A549 (cell line): ENCODE measurements around the gene IFI6. TPM values are rescaled to one million over a fixed set of nuclear protein-coding genes. Genes with fewer than 3 reads are reported as not detected.
"Not testable (repeated sequence)": the region's sequence is repeated elsewhere in the genome, so short reads cannot be mapped to it uniquely, and the experiment has no call there.

Source experiments
- ATAC-seq, 2 experiments: fragments of 200-7000 bp in 1 of 2; fragments of >200 bp in 1 of 2; cut with Nextera tagmentation in 1 of 2; cut with Tn5 transposase in 1 of 2; 3 replicates each; pipeline versions ENCODE4 v1.8.0 to v1.9.1; 2018 to 2020; ENCODE audit warnings: mild to moderate bottlenecking in 1 of 2, moderate library complexity in 1 of 2
- CTCF ChIA-PET: fragments of 300-600 bp; sonication (Branson Sonifier 250); formaldehyde crosslinking; extraction: SDS; loops from one replicate; lab custom pipeline; 2021; ENCODE audit warnings: antibody characterized with exemption, inconsistent platforms; lab: Yijun Ruan, JAX
- POLR2A ChIA-PET: fragments of 350-600 bp; formaldehyde crosslinking; extraction: SDS; loops from one replicate; lab custom pipeline; 2021; ENCODE audit warnings: antibody characterized with exemption, inconsistent platforms; lab: Yijun Ruan, JAX
- DNase-seq, 2 experiments: peaks; one replicate each; pipeline versions ENCODE4 v3.0.0 to v3.0.0-alpha.2; 2011 to 2016; ENCODE audit warnings: low read depth in 1 of 2, low spot score in 1 of 2
- FAIRE-seq: peaks from 2 replicates; lab custom pipeline; 2011; peaks lifted over from hg19 to GRCh38; lab: Jason Lieb, UNC
- H3K27ac ChIP-seq, 2 experiments: fragments of >200 bp; sonication (Bioruptor Twin); formaldehyde crosslinking; 3 replicates each; pipeline ENCODE4 v1.5.1; 2016 to 2017
- H3K4me1 ChIP-seq: fragments of >200 bp; sonication (Bioruptor Twin); formaldehyde crosslinking; 3 replicates; pipeline ENCODE4 v1.6.1; 2016
- H3K4me2 ChIP-seq: fragments of >200 bp; sonication (Bioruptor Twin); formaldehyde crosslinking; 3 replicates; pipeline ENCODE4 v1.6.1; 2016
- H3K4me3 ChIP-seq: fragments of >200 bp; sonication (Bioruptor Twin); formaldehyde crosslinking; 3 replicates; pipeline ENCODE4 v1.5.1; 2016
- H3K9me3 ChIP-seq: fragments of >200 bp; sonication (Bioruptor Twin); formaldehyde crosslinking; 3 replicates; pipeline ENCODE4 v1.6.1; 2016
- ATOH8 ChIP-seq: fragments of 250-450 bp; sonication (Bioruptor Pico); IDR thresholded peaks from 2 replicates; pipeline ENCODE4 v1.5.0; 2020; ENCODE audit warnings: low read depth, mild to moderate bottlenecking, moderate library complexity
- CHD4 ChIP-seq: fragments of 200-600 bp; sonication (generic); IDR thresholded peaks from 2 replicates; pipeline ENCODE4 v1.6.1; 2016; ENCODE audit warnings: antibody characterized with exemption, mild to moderate bottlenecking, borderline replicate concordance
- CTCF ChIP-seq: fragments of >200 bp; sonication (Bioruptor Twin); formaldehyde crosslinking; IDR thresholded peaks from 3 replicates; pipeline ENCODE4 v1.5.1; 2016
- EHF ChIP-seq: fragments of 250-450 bp; sonication (Bioruptor Pico); IDR thresholded peaks from 2 replicates; pipeline ENCODE4 v1.5.0; 2020; ENCODE audit warnings: mild to moderate bottlenecking
- EHMT2 ChIP-seq: fragments of 200-600 bp; sonication (generic); IDR thresholded peaks from 2 replicates; pipeline ENCODE4 v1.6.1; 2016; ENCODE audit warnings: antibody characterized with exemption, low read depth, mild to moderate bottlenecking, moderate library complexity
- EP300 ChIP-seq, 2 experiments: fragments of >200 bp; sonication (Bioruptor Twin); formaldehyde crosslinking; IDR thresholded peaks; 2 replicates in 1 of 2; 3 replicates in 1 of 2; pipeline ENCODE4 v1.6.1; 2016 to 2017
- ESRRA ChIP-seq: fragments of 150-350 bp; IDR thresholded peaks from 2 replicates; pipeline ENCODE4 v1.6.1; 2014; ENCODE audit warnings: mild to moderate bottlenecking, low read length, borderline replicate concordance
- JUNB ChIP-seq: fragments of >200 bp; sonication (Bioruptor Twin); formaldehyde crosslinking; IDR thresholded peaks from 2 replicates; pipeline ENCODE4 v1.6.1; 2016
- MAFK ChIP-seq: fragments of 450-650 bp; IDR thresholded peaks from 2 replicates; pipeline ENCODE4 v1.6.1; 2014; ENCODE audit not compliant: partially characterized antibody
- NFE2L2 ChIP-seq: fragments of 150-350 bp; conservative IDR thresholded peaks from 2 replicates; pipeline ENCODE4 v1.6.1; 2014; ENCODE audit warnings: low read length
- NPAS2 ChIP-seq: fragments of 250-450 bp; sonication (Bioruptor Pico); IDR thresholded peaks from 2 replicates; pipeline ENCODE4 v1.8.0; 2022; ENCODE audit warnings: mild to moderate bottlenecking, moderate library complexity, borderline replicate concordance
- PHF8 ChIP-seq: fragments of 200-600 bp; sonication (generic); IDR thresholded peaks from 2 replicates; pipeline ENCODE4 v1.6.1; 2016; ENCODE audit warnings: low read depth, mild to moderate bottlenecking, antibody characterized with exemption, moderate library complexity, borderline replicate concordance
- RAD21 ChIP-seq, 2 experiments: fragments of >200 bp in 1 of 2; sonication (Bioruptor Twin) in 1 of 2; formaldehyde crosslinking in 1 of 2; IDR thresholded peaks in 1 of 2; conservative IDR thresholded peaks in 1 of 2; 2 replicates in 1 of 2; 3 replicates in 1 of 2; pipeline ENCODE4 v1.6.1; 2012 to 2018; ENCODE audit warnings: inconsistent platforms in 1 of 2
- RCOR1 ChIP-seq: fragments of 150-350 bp; IDR thresholded peaks from 2 replicates; pipeline ENCODE4 v1.6.1; 2014; ENCODE audit warnings: antibody characterized with exemption, low read length, low read depth
- REST ChIP-seq: fragments of 200-600 bp; sonication (generic); IDR thresholded peaks from 2 replicates; pipeline ENCODE4 v1.6.1; 2016; ENCODE audit warnings: antibody characterized with exemption, mild to moderate bottlenecking, moderate library complexity
- RFX5 ChIP-seq: fragments of 450-650 bp; IDR thresholded peaks from 2 replicates; pipeline ENCODE4 v1.7.1; 2014; ENCODE audit warnings: antibody characterized with exemption, mild to moderate bottlenecking, moderate library complexity
- RNF2 ChIP-seq: fragments of 200-600 bp; sonication (generic); IDR thresholded peaks from 2 replicates; pipeline ENCODE4 v1.6.1; 2016; ENCODE audit warnings: low read depth, mild to moderate bottlenecking, antibody characterized with exemption, moderate library complexity, borderline replicate concordance
- SMC3 ChIP-seq: fragments of >200 bp; sonication (Bioruptor Twin); formaldehyde crosslinking; IDR thresholded peaks from 3 replicates; pipeline ENCODE4 v1.6.1; 2018; ENCODE audit warnings: inconsistent platforms
- TFCP2L1 ChIP-seq: fragments of 250-450 bp; sonication (Bioruptor Pico); IDR thresholded peaks from 2 replicates; pipeline ENCODE4 v1.5.0; 2021; ENCODE audit warnings: mild to moderate bottlenecking
- ZSCAN20 ChIP-seq: fragments of 250-450 bp; sonication (Bioruptor Pico); IDR thresholded peaks from 2 replicates; pipeline ENCODE4 v1.8.0; 2022; ENCODE audit warnings: mild to moderate bottlenecking, moderate library complexity
- WGBS: methylation state at CpG from one replicate; pipeline ENCODE4 v1.1.6; 2017; ENCODE audit errors: missing lambda C conversion rate; 5-methylcytosine and 5-hydroxymethylcytosine counted together
- polyA plus RNA-seq, 4 experiments: library from polyadenylated mRNA; depleted of rRNA in 3 of 4; stranded (reverse); fragments of >200 nt; fragmentation: RNase III in 1 of 4; extraction: RNeasy Plus Mini Kit Qiagen cat#74134 plus additional on column Dnase treatment in 1 of 4; gene quantifications; 2 replicates in 3 of 4; 3 replicates in 1 of 4; pipeline ENCODE4 v1.2.3, GENCODE V29; 2011 to 2017

IFI6 gene
- polyA plus RNA-seq, 2 of the 4 experiments (the other 2 are of a cell fraction), result 6.3 to 8.8 TPM

GRCh38 chr1:27643600-27644368, 28.2 kb downstream of the IFI6 start:
- no peak overlapping the region for H3K4me2 ChIP-seq
- DNase-seq, result peak; percentile 54 to 62
- ChIA-PET POLR2A (no interaction called here), CTCF (interaction anchor here (0.6 to 2.3 kb wide), 11 partner anchors 13 to 1851 kb away, joined by 3 to 20 read pairs (median 4); no protein-coding TSS in a partner anchor)
- peak; percentile 86 to 95 for ATAC-seq
- WGBS, result 11% methylated on average over 10 of the region's 13 CpGs
- no peaks in the 10 kb centered on the region for H3K9me3 ChIP-seq
- no peak overlapping the region for H3K27ac ChIP-seq
- no peak overlapping the region for H3K4me3 ChIP-seq
- TF ChIP-seq TFCP2L1, result no peak
- peak; percentile 37 for TF ChIP-seq CTCF
- peak; percentile 34; the same call in 2 of the 3 replicates for TF ChIP-seq SMC3
- TF ChIP-seq RAD21 (conservative IDR thresholded peaks at IDR 0.05 in 1 of 2, IDR thresholded peaks at IDR 0.05 in 1 of 2), result peak in 1 of 2 experiments; percentile 33; a peak in 1 of 5 replicates
- H3K4me1 ChIP-seq, result no peaks in the 10 kb centered on the region
- FAIRE-seq, result no peak

- POLR2A ChIA-PET, result not testable (repeated sequence)
These were observed 31.5 kb downstream of the IFI6 start for GRCh38 chr1:27640514-27640913.

GRCh38 chr1:27638805-27639204, 33.2 kb downstream of the IFI6 start:
- Histone ChIP-seq H3K4me3 (no peak overlapping the region), H3K27ac (no peak overlapping the region), H3K9me3 (no peaks in the 10 kb centered on the region), H3K4me1 (no peaks in the 10 kb centered on the region), H3K4me2 (no peak overlapping the region)
- ChIA-PET POLR2A (no interaction called here), CTCF (interaction anchor here (0.8 to 1.6 kb wide), 3 partner anchors 24 to 31 kb away, joined by 3 to 6 read pairs (median 4); no protein-coding TSS in a partner anchor)
- WGBS, result 95% methylated on average over 2 of the region's 2 CpGs
- no peak for ATAC-seq
- no peak for DNase-seq
- no peak for FAIRE-seq
- TF ChIP-seq RNF2 (no peak), PHF8 (no peak), RAD21 (conservative IDR thresholded peaks at IDR 0.05 in 1 of 2, IDR thresholded peaks at IDR 0.05 in 1 of 2) (no peak), JUNB (no peak), MAFK (no peak), EP300 (IDR thresholded peaks at IDR 0.05) (no peak), RCOR1 (no peak)

More at GRCh38 chr1:27640514-27640913, 31.5 kb downstream of the IFI6 start:
- not testable (repeated sequence) for H3K4me1 ChIP-seq, ATAC-seq, FAIRE-seq, H3K4me3 ChIP-seq, H3K9me3 ChIP-seq, H3K27ac ChIP-seq, DNase-seq, H3K4me2 ChIP-seq
- CTCF ChIA-PET, result interaction anchor here (0.7 to 2.2 kb wide), 4 partner anchors 10 to 620 kb away, joined by 4 to 7 read pairs (median 5); no protein-coding TSS in a partner anchor
- WGBS, result 75% methylated on average over 9 of the region's 9 CpGs

GRCh38 chr1:27638047-27638734, 33.8 kb downstream of the IFI6 start:
- DNase-seq (no peak), ATAC-seq (no peak), FAIRE-seq (no peak)
- ChIA-PET CTCF (interaction anchor here (0.8 to 1.6 kb wide), 3 partner anchors 25 to 31 kb away, joined by 3 to 6 read pairs (median 4); no protein-coding TSS in a partner anchor), POLR2A (no interaction called here)
- H3K4me1 ChIP-seq, result no peaks in the 10 kb centered on the region
- no peak overlapping the region for H3K27ac ChIP-seq
- H3K4me2 ChIP-seq, result no peak overlapping the region
- WGBS, result 77% methylated on average over 5 of the region's 5 CpGs
- no peak overlapping the region for H3K4me3 ChIP-seq
- H3K9me3 ChIP-seq, result no peaks in the 10 kb centered on the region
- TF ChIP-seq ATOH8 (CRISPR knock-in tag) (no peak), NPAS2 (CRISPR knock-in tag) (no peak), RFX5 (no peak), REST (no peak), EHMT2 (no peak), CHD4 (no peak), RAD21 (conservative IDR thresholded peaks at IDR 0.05 in 1 of 2, IDR thresholded peaks at IDR 0.05 in 1 of 2) (no peak), ZSCAN20 (no peak), EHF (CRISPR knock-in tag) (no peak), NFE2L2 (no peak), ESRRA (no peak), RNF2 (no peak)
